GM19238 (cell line): ENCODE results near the gene GNAI3.

Source experiments
- DNase-seq: peaks from one replicate; pipeline ENCODE4 v3.0.0; 2011; ENCODE audit warnings: low spot score; ENCODE audit not compliant: insufficient read length

The GNAI3 gene

DNA sequence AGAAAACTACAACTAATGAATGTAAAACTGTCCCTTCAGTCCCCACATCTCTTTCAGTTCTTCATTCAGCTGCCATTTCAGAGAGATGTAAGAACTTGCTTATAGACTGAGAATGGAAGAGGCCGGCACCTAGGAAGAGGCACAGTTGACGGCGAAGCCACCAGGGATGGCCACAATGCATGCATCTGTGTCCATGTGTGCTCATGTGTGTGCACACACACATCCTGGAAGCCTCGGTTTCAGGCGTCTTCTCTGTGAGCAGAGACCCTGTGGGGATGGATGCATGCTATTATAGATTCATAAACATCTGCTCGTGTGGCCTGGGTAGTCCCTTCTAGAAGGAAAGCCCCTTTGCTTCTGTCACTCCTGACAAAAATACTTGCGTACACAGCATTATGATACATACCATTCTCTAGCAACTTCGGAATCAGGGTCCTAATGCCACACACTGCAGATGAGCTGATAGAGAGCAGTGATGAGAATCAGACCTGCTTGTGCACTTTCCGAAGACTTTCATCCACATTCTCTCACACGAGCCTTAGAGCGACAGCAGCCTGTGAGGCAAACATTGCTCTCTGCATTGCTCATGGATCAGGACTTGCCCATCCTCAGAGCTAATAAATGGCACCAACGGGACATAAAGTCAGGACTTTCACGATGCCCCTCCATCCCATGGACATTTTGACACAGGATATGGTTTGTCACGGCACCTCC, 21.2 kb upstream of the GNAI3 start:
- DNase-seq = no peak

DNA sequence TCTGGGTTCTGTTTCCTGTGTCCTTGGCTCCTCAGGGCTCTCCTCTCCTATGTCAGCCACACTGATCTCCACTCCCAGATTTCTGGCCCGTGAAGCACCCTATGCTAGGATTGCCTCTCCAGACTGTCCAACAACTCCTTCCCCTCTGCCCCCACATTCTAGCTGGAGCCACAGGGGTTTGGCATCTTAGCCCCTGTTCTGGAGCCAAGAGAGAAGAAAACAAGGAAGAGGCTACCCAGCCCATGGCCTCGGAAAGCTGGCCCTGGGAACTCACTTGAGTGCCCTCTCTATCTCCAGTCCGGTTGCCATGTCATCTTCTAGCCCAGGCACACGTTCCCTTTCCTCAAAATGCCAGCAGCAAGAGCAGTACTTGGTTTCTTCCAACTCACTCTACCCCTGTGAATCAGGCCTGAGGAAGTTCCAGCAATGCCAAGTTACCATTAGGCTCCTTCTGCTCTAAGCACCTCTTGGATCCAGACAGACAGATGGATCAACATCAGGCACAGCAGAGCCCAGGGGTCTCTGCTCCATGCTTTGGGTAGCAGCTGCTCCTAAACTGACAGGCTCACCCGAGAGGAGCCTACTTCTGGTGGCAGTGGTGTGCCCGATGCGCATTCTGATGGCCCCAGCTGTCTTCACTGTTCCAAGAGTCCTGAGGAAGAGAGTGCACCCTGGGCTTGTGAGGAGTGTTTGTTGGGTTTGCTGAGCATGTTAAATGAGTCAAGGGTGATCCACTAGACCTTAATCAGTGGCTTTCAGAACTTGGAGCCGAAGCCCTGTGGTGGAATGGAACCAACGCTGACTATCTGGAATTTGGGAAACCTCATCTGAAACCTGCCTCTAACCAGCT, 20.3 kb upstream of the GNAI3 start:
- no peak for DNase-seq

DNA sequence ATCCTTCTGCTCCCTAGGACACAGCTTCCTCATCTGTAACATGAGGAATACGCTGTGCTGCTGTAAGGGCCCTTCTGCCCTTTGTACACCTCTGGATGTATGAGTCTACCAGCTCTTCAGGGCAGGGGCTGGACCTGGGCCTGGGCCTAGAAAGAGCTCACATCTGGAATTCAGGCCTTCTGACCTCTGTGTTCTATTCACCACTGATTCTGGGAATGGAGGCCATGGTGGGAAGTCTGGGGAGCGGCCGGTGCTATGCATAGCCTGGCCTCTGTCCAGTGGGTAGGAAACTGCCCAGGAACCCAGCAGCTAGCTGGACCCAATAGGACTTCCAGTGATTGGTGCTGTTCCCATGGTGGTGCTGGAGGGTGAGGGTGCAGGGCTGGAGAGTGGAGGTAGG, 19.7 kb upstream of the GNAI3 start:
- DNase-seq = no peak

DNA sequence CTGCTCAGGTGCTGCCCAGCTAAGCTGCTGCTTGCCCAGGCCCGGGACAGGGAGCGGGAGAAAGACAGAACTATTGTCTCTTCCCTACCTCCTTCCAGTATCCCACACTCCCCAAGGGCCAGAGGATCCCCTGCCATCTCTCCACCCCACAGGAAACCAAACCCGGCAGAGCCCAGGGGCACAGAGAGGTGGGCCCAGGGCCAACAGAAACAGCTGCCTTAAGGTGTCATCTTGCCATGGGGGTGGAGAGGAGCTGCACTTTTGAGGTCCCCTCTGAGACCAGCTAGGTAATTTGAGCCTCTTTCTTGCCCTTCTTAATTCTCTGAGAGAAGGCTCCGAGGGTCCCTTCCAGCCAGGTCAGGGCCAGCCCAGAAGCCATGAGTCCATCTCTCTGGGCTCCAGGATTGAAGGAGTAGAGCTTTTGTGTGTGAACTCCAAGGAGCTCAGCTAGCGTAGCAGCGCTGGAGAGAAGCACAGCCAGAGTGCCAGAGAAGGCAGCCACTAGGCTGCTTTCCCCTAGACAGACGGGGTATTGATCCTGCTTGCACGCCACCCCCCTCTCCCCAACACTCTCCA, 18.4 kb upstream of the GNAI3 start:
- DNase-seq = no peak

DNA sequence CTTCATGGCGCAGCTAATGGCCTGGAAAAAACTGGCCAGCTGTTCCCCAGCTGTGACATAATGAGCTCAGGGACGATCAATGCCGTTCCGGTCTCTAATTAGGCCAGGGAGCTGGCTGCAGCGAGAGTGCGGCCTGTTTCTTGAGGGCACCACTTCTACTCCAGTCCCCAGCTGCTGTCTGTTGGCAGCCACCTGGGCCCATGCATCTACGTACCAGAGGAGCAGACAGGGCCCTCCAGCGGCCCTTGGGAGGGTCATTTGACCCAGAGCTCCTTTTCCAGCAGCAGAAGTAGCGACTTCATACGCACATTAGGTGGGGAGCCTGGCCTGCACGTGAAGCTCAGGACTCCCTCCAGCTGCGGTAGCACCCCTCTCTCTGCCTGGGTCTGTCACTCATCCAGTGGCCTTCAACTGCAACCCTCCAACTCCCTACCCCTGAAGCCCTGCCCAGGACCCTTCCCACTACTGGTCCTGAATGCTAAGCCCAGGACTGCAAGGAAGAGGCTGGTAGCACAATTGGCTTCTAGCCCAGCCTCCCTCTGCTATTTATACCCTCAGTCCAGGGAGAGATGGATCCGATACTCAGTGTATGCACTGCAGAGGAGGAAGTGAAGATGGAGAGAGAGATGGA, 17.8 kb upstream of the GNAI3 start:
- no peak for DNase-seq

DNA sequence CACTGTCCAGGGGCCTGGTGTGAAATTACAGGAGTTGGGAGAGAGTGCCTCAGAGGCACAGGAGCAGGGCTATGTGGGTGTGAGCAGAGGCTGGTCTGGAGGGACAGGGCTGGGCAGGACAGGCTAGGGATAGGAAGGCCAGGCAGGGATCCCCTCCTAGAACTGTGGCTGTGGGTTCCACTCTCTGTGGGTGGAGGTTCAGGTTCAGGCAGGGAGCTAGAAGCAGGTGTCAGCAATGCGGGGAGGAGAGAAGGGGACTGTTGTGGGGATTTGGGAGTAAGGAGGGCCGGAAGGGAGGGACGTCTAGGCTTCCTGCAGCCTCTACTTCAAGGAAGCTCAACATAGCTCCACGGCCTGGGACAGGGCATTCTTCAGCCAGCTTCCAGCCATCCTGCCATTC, 17.0 kb upstream of the GNAI3 start:
- DNase-seq = no peak

DNA sequence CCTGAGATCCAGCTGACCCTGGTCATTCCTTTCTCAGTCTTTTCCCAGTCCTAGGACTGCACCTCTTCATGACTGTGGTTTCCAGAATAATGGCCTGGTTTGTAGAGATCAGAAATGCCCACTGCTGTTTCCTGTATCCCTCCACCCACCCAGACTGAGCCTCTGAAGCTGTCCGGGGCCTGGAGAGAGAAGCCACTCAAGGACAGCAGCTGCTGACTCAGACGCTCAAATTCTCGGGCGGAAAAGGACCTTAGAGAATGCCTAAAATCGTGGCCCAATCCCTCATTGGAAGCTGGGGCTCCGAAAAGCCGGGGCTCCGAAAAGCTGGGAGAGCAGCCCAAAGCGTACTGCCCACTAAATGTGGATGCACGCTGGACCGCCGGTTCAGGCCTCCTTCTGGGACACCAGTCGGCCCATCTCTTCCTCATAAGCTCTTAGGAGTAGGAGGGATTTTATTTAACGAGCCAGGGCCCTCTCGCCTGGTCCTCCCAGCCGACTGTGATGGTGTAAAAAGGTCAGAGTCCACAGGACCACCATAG, 16.5 kb upstream of the GNAI3 start:
- DNase-seq = no peak

DNA sequence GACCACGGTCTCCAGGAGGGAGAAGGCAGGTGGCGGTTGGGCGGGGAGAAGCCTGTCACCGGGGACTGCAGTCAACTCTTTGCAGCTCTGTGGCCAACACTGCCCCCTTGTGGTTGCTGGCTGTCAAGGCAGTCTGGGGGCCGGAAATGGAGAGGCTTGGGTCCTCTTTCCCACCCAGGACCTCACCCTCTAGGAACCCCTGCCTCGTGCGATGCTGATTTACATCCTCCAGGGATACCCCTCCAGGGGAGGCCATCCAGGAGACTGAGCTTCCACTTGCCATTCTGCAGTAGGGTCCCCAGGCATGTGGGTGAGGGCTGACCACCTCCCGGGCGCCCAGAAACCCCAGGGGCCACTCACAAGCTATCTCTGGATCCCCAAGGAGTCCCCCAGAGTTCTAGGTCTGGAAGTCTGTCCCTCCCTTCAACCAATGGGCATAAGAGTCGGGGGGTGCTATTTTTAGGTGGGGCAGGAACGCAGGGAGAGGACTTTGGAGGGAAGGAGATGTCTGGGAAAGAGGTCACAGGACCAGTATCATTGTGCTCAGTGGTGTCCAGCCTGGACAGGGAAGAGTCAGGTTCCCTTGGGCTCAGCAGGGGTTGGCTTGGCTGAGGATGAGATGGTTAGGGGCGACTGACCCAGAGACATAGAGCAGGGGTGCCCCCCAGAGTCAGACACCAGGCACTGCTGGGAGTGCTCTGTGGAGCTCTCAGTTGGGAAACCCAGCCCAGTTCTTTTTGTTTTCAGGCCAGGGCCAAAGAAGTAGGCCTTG, 15.9 kb upstream of the GNAI3 start:
- peak; percentile 80 for DNase-seq

DNA sequence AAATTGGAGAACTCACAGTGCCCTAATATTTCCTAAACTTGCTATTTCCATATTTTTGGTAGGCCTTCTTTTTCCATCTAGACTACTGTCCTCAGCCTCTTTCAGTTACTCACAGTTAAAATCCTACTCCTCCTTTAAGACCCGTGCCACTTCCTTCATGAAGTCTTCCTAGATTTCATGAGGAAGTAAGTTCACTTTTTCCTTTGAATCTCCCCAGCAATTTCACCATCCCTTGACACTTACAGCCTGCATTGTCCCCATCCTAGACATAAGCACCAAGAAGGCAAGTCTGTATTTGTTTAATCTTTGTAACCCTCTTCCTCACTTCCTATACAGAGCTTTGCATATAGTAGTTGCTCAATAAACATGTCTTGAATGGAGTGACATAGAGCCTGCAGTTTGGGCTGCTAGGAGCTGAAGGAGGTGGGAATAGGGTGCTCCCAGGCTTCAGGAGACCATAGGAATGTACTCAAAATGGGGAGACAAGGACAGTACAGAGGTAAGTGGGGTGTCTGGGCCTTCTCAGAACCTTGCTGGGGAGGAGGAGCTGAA, 14.0 kb upstream of the GNAI3 start:
- no peak for DNase-seq

DNA sequence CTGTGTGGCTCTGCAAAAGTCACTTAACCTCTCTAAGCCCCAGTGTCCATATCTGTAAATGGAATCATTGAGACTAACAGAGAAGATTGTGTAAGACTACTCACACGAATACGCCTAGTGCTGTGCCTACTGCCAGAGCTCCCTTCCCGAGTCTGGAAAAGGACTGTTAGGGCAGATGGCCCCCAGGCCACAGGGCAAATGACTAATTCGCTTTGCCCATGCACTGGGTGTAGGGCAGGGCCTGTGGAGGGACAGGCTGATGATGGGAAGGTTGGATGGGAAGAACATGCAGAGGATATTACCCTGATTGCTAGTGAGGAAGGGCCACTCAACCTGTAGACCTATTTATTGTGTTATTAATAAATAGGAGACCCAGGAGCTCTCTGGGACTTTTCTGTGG, 12.9 kb upstream of the GNAI3 start:
- DNase-seq = no peak

DNA sequence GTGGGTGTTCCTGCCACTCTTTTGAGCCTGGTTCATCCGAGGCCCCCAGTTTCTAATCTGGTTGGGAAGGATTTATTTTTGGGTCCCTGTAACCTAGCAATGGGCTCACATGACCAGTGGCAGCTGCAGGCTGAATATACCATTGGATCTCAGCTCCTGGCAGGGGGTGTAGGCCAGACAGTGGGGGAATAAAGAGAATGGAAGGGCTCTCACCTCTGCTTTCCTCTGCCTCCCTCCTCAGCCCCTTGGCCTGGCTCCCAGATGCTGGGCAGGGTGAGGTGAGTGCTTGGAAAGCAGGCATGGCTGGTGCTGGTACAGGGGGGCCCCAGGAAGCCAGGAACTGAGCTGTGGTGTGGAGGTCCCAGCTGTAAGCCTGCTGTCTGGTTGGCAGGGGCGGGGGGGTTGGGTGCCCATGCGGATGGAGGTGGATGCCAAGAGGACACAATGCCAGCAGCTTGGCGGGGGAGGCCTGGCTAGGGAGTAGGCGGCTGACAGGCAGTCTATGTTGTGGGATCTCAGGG, 12.4 kb upstream of the GNAI3 start:
- DNase-seq = no peak

DNA sequence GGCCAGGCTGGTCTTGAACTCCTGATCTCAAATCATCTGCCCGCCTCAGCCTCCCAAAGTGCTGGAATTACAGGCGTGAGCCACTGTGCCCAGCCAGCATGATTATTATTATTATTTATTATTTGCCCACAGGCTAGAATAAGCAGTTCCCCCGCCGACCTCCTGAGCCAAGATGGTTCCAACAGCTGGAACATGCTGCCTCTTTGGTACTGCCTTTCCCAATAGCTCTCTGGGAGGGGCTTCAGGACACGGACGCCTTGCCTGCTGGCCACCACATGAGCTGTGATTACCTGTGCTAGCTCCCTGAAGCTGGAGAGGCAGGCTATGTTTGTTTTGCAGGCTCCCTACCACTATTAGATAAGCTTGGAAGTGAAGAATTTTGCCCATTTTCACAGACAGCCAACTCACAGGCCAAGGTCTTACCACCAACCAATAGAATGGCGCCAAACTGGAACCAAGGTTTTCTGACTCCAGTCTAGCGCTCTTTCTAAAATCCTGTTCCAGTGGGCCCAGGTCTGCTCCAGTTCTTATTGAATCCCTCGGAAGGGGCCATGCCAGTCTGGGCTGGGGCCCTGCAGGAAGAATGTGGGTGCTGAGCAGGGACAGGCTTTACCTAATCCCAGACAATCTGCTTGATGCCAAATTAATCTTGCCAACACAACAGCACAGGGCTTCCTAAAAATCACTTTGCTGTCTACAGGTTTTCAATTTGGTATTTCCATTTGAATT, 10.8 kb upstream of the GNAI3 start:
- DNase-seq = no peak

DNA sequence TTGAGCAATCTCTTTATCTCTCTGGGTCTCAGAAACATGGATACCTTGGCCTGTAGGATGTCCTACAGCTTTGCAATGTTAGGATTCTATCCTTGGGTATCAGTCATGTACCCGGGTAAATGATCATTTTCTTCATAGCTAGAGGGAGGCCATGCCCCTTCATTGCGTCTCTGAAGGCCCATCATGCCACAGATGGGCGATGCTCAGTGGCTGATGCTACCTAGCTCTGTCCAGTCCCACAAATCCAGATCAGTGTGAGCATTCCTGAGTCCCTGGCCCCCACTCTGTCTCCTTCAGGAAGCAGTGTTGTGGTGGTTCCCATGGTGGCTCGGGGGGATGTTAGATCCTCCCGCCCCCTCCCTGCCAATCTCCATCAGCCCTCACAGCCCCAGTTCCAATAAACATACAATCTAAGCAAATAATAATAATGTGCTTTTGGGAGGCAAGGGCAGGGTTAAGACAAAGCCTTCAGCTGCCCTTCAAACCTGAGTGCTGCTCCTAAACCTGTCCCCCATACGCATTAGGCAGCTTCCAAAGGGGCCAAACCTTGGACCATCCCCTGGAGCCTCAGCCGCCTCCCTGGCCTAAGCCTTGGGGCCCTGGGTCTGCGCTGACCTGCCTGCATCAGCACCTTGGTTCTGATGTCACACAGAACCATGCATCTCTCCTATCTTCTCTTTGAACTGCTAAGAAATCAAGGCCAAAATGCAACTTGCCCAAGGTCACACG, 9.4 kb upstream of the GNAI3 start:
- no peak for DNase-seq

DNA sequence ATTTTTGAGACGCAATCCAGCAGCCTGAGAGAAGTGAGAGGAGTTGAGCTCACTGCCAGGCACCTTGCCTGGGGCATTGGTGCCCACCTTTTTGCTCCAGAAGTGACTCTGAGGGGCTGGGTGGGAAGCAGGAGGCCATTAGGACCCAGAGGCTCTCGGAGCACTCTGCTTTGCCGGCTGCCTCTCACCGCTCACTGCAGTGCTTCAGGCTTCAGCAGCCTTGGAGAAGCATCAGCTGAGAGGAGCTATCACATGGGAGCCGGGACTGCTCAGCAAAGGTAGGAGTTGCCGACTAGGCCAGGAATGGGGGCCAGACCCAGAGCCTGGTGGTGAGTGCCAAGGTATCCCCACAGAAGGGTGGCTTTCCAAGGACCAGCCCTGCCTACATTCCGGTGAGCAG, 8.7 kb upstream of the GNAI3 start, which contains the start of gene GPR61:
Gene GPR61 (plus strand): TSS at position 197 of the 400 bp plus-strand sequence. CDS start 3,151 bp downstream, outside the sequence.
- DNase-seq = no peak

DNA sequence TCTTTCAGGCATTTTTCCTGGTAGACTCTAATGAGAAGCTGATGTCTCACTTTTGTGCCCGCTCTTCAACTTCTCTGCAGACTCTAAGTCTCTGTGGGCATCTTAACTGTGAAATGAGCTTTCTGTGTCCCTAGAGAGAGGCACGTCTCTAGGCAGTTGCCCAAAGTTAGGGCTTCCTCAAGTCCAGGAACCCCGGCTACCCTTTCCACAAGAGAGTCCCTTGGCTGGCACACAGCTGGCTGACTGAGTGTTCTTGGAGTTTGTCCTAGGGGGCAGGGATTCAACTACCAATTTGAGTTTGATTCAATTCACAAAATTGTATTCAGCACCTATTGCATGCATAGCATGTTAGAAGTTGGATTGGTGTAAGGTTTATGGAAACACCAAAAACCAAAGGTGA, 7.3 kb upstream of the GNAI3 start:
- no peak for DNase-seq

DNA sequence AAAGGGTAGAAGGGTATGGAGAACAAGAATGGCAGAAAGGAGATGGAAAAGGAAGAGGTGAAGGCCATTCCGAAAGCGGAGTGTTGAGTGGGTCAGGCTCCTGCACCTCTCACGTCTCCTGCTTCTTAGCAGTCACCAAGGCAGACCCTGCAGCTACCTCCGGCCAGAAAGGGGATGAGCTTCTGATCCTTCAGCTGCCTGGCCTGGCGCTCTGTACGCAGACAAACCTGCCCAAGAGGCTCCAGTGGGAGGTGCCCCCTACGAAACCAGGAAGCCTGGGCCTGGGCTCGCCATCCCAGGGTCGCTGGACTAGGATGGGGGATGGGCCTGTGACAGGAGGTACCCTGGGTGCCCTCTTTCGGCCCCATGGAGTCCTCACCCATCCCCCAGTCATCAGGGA, 5.8 kb upstream of the GNAI3 start:
- no peak for DNase-seq

DNA sequence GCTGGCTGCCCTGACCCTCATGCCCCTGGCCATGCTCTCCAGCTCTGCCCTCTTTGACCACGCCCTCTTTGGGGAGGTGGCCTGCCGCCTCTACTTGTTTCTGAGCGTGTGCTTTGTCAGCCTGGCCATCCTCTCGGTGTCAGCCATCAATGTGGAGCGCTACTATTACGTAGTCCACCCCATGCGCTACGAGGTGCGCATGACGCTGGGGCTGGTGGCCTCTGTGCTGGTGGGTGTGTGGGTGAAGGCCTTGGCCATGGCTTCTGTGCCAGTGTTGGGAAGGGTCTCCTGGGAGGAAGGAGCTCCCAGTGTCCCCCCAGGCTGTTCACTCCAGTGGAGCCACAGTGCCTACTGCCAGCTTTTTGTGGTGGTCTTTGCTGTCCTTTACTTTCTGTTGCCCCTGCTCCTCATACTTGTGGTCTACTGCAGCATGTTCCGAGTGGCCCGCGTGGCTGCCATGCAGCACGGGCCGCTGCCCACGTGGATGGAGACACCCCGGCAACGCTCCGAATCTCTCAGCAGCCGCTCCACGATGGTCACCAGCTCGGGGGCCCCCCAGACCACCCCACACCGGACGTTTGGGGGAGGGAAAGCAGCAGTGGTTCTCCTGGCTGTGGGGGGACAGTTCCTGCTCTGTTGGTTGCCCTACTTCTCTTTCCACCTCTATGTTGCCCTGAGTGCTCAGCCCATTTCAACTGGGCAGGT, 5.0 kb upstream of the GNAI3 start:
- DNase-seq = no peak

DNA sequence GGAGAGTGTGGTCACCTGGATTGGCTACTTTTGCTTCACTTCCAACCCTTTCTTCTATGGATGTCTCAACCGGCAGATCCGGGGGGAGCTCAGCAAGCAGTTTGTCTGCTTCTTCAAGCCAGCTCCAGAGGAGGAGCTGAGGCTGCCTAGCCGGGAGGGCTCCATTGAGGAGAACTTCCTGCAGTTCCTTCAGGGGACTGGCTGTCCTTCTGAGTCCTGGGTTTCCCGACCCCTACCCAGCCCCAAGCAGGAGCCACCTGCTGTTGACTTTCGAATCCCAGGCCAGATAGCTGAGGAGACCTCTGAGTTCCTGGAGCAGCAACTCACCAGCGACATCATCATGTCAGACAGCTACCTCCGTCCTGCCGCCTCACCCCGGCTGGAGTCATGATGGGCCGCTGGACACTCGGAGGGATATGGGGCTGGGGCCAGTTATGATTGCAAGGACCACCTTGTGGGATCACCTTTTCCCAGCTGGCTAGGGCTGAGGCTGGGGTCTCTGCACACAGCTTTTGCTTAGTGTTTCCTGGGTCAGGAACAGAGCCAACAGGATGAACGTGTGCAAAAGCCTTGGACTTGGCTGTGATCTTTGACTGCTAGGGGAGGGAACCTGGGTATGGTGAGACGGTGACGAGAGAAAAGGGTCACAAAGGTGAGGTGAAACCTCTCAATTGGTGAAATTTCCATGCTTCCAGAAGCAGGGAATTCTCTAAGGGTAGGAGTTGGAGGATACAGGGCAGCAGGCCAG, 4.3 kb upstream of the GNAI3 start:
- DNase-seq = no peak
